Glutamatergic neuron (in vitro differentiated cells): ENCODE results near the gene LCOR. TPM values are rescaled to one million over a fixed set of nuclear protein-coding genes. Genes with fewer than 3 reads are reported as not detected.

Experiments
- DNase-seq: peaks from one replicate; pipeline ENCODE4 v3.0.0; 2022
- H3K27ac Mint-ChIP-seq: one replicate; pipeline ENCODE4 v1.8.0; 2020; ENCODE audit warnings: mild to moderate bottlenecking, mixed read lengths, inconsistent platforms; ENCODE audit not compliant: unreplicated experiment
- H3K27me3 Mint-ChIP-seq: one replicate; pipeline ENCODE4 v1.8.0; 2020; ENCODE audit warnings: mild to moderate bottlenecking, moderate library complexity, mixed read lengths, inconsistent platforms; ENCODE audit not compliant: unreplicated experiment
- H3K36me3 Mint-ChIP-seq: one replicate; pipeline ENCODE4 v1.8.0; 2020; ENCODE audit warnings: mild to moderate bottlenecking, mixed read lengths, inconsistent platforms; ENCODE audit not compliant: unreplicated experiment
- H3K4me1 Mint-ChIP-seq: one replicate; pipeline ENCODE4 v1.8.0; 2020; ENCODE audit warnings: mild to moderate bottlenecking, low read depth, mixed read lengths, inconsistent platforms; ENCODE audit not compliant: unreplicated experiment
- H3K4me3 Mint-ChIP-seq: one replicate; pipeline ENCODE4 v1.8.0; 2020; ENCODE audit warnings: mild to moderate bottlenecking, mixed read lengths, inconsistent platforms; ENCODE audit not compliant: unreplicated experiment
- H3K9me3 Mint-ChIP-seq: one replicate; pipeline ENCODE4 v1.8.0; 2020; ENCODE audit warnings: mild to moderate bottlenecking, moderate library complexity, mixed read lengths, inconsistent platforms; ENCODE audit not compliant: unreplicated experiment
- total RNA-seq: library from RNA; stranded (reverse); fragmentation: NEBNext Ultra II Directional; extraction: Animal tissue kit (Norgen Biotek cat#: 25700); gene quantifications from one replicate; pipeline ENCODE4 v1.2.1, GENCODE V29; 2021; ENCODE audit not compliant: unreplicated experiment
- TF ChIP-seq, protein P1 (sequence below): fragments of 200-600 bp; sonication (generic); IDR thresholded peaks from one replicate; pipeline ENCODE4 v1.5.0; 2021; ENCODE audit not compliant: partially characterized antibody, unreplicated experiment

Gene LCOR
- total RNA-seq, 1 donor from 2014 or later: 132 TPM

DNA sequence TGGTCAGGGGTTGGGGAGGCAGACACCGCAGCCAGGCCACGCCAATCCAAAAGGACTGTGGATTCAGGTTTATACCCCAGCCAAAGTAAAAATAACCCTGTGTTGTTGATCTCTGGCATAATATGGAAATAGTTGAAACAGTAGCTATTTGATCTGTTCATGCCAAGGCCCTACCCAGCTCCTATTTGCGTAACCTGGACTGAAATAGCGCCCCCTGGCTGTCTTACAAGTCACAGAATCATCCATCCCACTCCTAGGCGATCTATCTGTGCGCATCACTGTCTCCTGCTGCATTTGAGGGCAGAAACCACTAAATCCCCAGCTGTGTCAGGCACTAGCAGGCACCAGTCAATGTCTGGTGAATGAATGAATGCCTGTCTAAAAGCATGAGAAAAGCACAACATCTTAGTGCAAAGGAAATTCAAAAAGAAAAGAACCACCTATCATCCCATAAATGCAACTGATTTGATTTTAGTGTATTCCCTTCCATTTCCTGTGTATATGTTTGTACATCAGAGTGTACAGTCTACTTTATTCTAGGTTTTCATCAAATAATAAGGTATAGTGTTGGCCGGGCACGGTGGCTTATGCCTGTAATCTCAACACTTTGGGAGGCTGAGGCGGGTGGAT is 193.6 kb downstream of the LCOR start:
- H3K36me3 Mint-ChIP-seq: no peaks in the 10 kb centered on the region
- TF ChIP-seq, protein P1, sequence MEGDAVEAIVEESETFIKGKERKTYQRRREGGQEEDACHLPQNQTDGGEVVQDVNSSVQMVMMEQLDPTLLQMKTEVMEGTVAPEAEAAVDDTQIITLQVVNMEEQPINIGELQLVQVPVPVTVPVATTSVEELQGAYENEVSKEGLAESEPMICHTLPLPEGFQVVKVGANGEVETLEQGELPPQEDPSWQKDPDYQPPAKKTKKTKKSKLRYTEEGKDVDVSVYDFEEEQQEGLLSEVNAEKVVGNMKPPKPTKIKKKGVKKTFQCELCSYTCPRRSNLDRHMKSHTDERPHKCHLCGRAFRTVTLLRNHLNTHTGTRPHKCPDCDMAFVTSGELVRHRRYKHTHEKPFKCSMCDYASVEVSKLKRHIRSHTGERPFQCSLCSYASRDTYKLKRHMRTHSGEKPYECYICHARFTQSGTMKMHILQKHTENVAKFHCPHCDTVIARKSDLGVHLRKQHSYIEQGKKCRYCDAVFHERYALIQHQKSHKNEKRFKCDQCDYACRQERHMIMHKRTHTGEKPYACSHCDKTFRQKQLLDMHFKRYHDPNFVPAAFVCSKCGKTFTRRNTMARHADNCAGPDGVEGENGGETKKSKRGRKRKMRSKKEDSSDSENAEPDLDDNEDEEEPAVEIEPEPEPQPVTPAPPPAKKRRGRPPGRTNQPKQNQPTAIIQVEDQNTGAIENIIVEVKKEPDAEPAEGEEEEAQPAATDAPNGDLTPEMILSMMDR: peak; percentile 88
- peak; percentile 67 for DNase-seq
- H3K4me1 Mint-ChIP-seq: no peaks in the 10 kb centered on the region
- no peak overlapping the region for H3K27ac Mint-ChIP-seq
- H3K4me3 Mint-ChIP-seq: no peak overlapping the region
- H3K27me3 Mint-ChIP-seq: peaks cover 2% of the 10 kb centered on the region
- no peaks in the 10 kb centered on the region for H3K9me3 Mint-ChIP-seq

DNA sequence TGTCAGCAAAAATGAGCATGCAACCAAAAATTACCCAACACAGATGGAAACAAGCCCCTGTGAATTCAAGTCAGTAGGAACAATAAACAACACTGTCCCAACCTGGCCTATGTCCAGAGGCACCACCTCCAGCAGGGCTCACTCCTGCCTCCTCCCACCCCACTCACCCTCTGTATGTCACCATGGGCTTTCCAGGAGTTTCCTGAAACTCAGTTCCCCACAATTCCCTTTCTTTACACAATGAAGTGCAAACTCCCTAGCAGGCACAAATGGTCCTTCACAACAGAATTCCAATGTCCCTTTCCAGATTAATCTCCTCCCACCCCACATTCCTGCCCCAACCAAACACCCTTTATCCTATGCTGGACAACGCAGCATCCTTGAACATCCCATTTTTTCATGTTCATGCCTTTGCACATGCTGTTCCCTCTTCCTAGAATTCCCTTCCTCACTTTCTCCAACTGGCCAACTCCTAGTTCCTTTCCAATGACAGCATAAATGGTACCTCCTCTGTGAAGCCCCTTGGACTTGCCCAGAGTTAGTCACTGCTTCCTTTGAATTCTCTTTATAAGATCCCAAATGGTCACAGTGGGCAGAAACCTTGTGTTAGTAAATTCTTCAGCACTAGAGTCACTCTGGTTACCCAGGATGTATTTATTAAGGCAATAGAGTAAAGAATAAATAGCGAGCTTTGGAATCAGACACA is 196.2 kb downstream of the LCOR start:
- H3K4me3 Mint-ChIP-seq: no peak overlapping the region
- no peaks in the 10 kb centered on the region for H3K36me3 Mint-ChIP-seq
- TF ChIP-seq, protein P1: no peak
- no peak overlapping the region for H3K27ac Mint-ChIP-seq
- peaks cover 2% of the 10 kb centered on the region for H3K27me3 Mint-ChIP-seq
- DNase-seq: no peak
- H3K9me3 Mint-ChIP-seq: no peaks in the 10 kb centered on the region
- no peaks in the 10 kb centered on the region for H3K4me1 Mint-ChIP-seq

DNA sequence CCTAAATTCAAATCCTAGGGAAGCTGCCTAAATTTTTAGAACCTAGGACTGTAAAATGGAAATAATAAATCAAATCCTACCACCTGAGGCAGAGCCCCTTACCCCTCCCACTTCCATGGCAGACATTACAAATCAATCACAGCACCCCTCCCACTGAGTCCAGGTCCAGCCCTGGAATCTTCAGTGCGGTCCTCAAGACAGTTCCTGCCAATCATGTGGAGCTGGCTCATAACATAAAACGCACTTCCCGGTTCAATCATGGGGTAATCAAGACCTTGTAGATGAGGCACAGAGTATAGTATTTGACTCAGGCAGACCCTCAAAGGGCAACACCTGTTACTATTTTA is 196.7 kb downstream of the LCOR start:
- TF ChIP-seq, protein P1: no peak
- no peak for DNase-seq
- H3K4me3 Mint-ChIP-seq: no peak overlapping the region
- no peaks in the 10 kb centered on the region for H3K4me1 Mint-ChIP-seq
- no peak overlapping the region for H3K27ac Mint-ChIP-seq
- peaks cover 2% of the 10 kb centered on the region for H3K27me3 Mint-ChIP-seq
- no peaks in the 10 kb centered on the region for H3K36me3 Mint-ChIP-seq
- no peaks in the 10 kb centered on the region for H3K9me3 Mint-ChIP-seq

DNA sequence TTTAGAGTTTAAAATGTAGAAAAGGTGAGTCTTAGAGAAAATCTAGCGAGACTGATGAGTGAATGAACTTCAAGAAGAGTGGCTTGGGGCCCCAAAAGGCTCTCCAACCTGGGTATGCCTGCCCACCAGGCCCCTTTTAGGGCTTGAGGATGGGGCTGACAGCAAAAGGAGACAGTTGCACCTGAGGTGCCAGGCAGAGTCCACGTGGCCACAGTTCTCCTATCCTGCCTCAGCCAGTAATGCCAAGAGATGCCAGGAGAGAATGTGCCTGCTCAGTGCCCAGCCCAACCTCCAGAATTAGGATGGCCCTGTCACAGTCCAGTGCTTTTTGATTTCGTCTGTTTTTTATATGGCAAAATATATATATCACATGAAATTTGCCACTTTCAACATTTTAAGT is 197.2 kb downstream of the LCOR start:
- H3K4me3 Mint-ChIP-seq: no peak overlapping the region

DNA sequence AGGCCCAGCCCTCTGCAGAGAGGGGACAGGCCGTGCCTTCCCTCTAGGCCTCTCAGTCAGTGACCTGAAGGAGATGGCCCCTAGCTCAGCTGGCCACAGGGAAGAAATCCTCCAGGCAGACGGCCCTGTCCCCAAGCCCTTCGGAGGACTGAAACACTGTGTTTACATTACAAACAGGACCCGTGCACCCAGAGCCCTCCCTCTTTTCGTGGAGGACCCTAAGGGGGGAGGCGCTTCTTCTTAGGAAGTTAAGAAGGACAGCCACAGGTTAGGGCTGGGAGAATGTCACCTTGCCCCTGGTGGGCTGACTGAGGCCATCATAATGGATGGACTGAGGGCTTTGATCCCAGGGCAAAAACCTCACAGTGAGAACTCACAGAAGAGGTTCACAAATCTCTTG is 198.8 kb downstream of the LCOR start:
- Mint-ChIP-seq H3K27me3 (peaks cover 3% of the 10 kb centered on the region), H3K4me3 (no peak overlapping the region), H3K4me1 (peaks cover 5% of the 10 kb centered on the region), H3K9me3 (no peaks in the 10 kb centered on the region), H3K36me3 (no peaks in the 10 kb centered on the region), H3K27ac (no peak overlapping the region)
- no peak for DNase-seq
- TF ChIP-seq, protein P1: no peak

More for the DNA sequence above, 197.2 kb downstream of the LCOR start:
- Mint-ChIP-seq H3K4me1 (no peaks in the 10 kb centered on the region), H3K9me3 (no peaks in the 10 kb centered on the region), H3K27me3 (peaks cover 2% of the 10 kb centered on the region), H3K36me3 (no peaks in the 10 kb centered on the region), H3K27ac (no peak overlapping the region)
- TF ChIP-seq, protein P1: no peak
- no peak for DNase-seq
